Bronchial epithelial cell (primary cell): Measurements from ENCODE around the gene DELE1. TPM values are rescaled to one million over a fixed set of nuclear protein-coding genes. Genes with fewer than 3 reads are reported as not detected.

Experiments
- DNase-seq: peaks from one replicate; pipeline ENCODE4 v3.0.0-alpha.2; 2010; ENCODE audit warnings: low read depth
- FAIRE-seq: peaks from 2 replicates; lab custom pipeline; 2011; peaks lifted over from hg19 to GRCh38; lab: Jason Lieb, UNC
- H3K27me3 ChIP-seq: 2 replicates; pipeline ENCODE4 v1.5.1; 2011; ENCODE audit warnings: low read length; ENCODE audit not compliant: control insufficient read depth, insufficient read depth
- H3K36me3 ChIP-seq: 2 replicates; pipeline ENCODE4 v1.5.1; 2011; ENCODE audit warnings: low read length; ENCODE audit not compliant: control insufficient read depth, insufficient read depth
- H3K4me3 ChIP-seq: 2 replicates; pipeline ENCODE4 v1.5.1; 2011; ENCODE audit warnings: mild to moderate bottlenecking, low read depth, low read length, control low read depth
- total RNA-seq: library from RNA; depleted of rRNA; stranded (reverse); fragments of >200 nt; gene quantifications from 2 replicates; pipeline ENCODE4 v1.2.1, GENCODE V29; 2014
- TF ChIP-seq, protein P1 (sequence below): IDR thresholded peaks from 2 replicates; pipeline ENCODE4 v1.5.1; 2011; ENCODE audit warnings: mild to moderate bottlenecking, moderate library complexity, low read length, control low read depth, inconsistent platforms; ENCODE audit not compliant: insufficient read depth, severe bottlenecking

The DELE1 gene, protein sequence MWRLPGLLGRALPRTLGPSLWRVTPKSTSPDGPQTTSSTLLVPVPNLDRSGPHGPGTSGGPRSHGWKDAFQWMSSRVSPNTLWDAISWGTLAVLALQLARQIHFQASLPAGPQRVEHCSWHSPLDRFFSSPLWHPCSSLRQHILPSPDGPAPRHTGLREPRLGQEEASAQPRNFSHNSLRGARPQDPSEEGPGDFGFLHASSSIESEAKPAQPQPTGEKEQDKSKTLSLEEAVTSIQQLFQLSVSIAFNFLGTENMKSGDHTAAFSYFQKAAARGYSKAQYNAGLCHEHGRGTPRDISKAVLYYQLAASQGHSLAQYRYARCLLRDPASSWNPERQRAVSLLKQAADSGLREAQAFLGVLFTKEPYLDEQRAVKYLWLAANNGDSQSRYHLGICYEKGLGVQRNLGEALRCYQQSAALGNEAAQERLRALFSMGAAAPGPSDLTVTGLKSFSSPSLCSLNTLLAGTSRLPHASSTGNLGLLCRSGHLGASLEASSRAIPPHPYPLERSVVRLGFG
- total RNA-seq = 14.0 and 19.2 TPM in 2 replicates

GRCh38 chr5:141923448-141924313 is at the start of gene DELE1:
TSS of gene DELE1 (plus strand) at chr5:141923871. CDS start at chr5:141923942, 71 bp downstream.
- Histone ChIP-seq H3K4me3 (peak within 1 kb of the TSS; percentile 90), H3K27me3 (no peaks in the 10 kb centered on the region)

DNA sequence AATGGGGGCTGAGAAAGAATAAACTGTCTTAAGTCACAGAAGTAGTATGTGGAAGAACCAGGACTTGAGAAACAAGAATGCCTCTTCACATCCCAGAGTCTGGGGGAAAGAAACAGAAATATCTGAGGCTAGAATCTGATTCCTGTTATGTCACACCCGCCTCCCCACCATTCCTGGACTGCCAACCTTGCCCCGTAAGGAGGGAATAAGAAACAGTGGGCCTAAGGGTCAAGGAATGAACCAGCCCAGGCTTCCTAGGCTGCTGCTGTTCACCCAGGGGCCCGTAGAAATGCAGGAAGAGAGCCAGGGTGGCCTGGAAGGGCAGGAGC is 49.8 kb upstream of the DELE1 start:
- Histone ChIP-seq H3K4me3 (no peak overlapping the region), H3K36me3 (peaks cover 1% of the 10 kb centered on the region), H3K27me3 (no peaks in the 10 kb centered on the region)
- FAIRE-seq = no peak
- TF ChIP-seq, protein P1, sequence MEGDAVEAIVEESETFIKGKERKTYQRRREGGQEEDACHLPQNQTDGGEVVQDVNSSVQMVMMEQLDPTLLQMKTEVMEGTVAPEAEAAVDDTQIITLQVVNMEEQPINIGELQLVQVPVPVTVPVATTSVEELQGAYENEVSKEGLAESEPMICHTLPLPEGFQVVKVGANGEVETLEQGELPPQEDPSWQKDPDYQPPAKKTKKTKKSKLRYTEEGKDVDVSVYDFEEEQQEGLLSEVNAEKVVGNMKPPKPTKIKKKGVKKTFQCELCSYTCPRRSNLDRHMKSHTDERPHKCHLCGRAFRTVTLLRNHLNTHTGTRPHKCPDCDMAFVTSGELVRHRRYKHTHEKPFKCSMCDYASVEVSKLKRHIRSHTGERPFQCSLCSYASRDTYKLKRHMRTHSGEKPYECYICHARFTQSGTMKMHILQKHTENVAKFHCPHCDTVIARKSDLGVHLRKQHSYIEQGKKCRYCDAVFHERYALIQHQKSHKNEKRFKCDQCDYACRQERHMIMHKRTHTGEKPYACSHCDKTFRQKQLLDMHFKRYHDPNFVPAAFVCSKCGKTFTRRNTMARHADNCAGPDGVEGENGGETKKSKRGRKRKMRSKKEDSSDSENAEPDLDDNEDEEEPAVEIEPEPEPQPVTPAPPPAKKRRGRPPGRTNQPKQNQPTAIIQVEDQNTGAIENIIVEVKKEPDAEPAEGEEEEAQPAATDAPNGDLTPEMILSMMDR = no peak
- DNase-seq = no peak

More at GRCh38 chr5:141923448-141924313, at the start of gene DELE1:
- FAIRE-seq (no peak), DNase-seq (peak; percentile 87)
- H3K36me3 ChIP-seq = peaks cover 21% of the 10 kb centered on the region
- TF ChIP-seq, protein P1 = no peak

DNA sequence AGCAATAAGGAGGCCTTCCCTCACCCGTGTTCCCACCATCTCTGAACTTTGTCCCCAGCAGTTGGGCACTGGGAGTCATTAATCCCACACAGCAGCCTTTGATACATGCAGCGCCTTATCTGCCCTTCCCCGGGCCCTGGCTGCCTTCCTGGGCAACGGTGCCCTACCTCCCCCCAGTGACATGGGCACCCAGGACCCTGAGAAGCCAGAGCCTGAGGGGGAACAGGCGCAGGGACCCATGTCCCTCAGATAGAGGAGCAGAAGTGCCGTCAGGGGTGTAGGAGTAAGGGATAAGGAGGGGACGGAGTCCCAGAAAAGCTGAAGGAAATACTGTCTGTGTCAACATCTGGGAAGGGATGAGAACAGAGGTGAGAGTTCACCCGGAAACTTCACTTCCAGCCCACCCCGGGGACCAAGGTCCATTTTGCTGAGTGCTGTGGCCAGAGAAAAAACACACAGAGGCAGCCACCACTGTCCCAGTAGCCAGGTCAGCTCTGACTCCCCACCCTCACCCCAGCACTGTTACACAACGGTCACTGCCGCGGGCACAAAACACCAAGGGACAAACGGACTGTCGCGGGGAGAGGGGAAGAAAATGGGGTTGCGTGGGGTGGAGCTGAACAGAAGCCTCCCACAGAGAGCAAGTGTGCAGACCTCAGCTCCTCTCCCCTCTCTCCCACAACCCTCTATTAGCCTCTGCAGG is 49.3 kb upstream of the DELE1 start:
- TF ChIP-seq, protein P1 = no peak
- no peaks in the 10 kb centered on the region for H3K27me3 ChIP-seq
- DNase-seq = no peak
- no peaks in the 10 kb centered on the region for H3K36me3 ChIP-seq
- FAIRE-seq = no peak
- no peak overlapping the region for H3K4me3 ChIP-seq

- TF ChIP-seq, protein P1 = no peak
- H3K4me3 ChIP-seq = peak overlapping the region; percentile 73
- H3K27me3 ChIP-seq = no peaks in the 10 kb centered on the region
- DNase-seq = no peak
- no peak for FAIRE-seq
- no peaks in the 10 kb centered on the region for H3K36me3 ChIP-seq
These were observed 48.5 kb upstream of the DELE1 start for GRCh38 chr5:141875022-141875740.
